ENCODE measurements around the gene CTNND2. TPM values are rescaled to one million over a fixed set of nuclear protein-coding genes. Genes with fewer than 3 reads are reported as not detected.

Gene CTNND2
- total and polyA plus RNA-seq, 10 of the 15 experiments (the other 5 are each of a cell fraction or from before 2014, with no cell fraction given), result 0.02 to 0.16 (median 0.04) TPM; not detected in 7

GRCh38 chr5:11869203-11869602 is 35.0 kb downstream of the CTNND2 start:
- in situ Hi-C loops (cut with MboI) (no loop called here), intact Hi-C loops (cut with micrococcal nuclease; ENCODE audit: unreplicated experiment) (no loop called here)
- FAIRE-seq (no peak), DNase-seq (ENCODE audit: low read depth, low spot score) (no peak), ATAC-seq (no peak)
- Histone ChIP-seq H3K27ac (ENCODE audit: control insufficient read depth, insufficient read depth) (no peak overlapping the region), H3K79me2 (ENCODE audit: control insufficient read depth, insufficient read depth, low read length) (no peaks in the 10 kb centered on the region), H3K9ac (ENCODE audit: control insufficient read depth, insufficient read depth, low read length) (no peak overlapping the region), H3K4me3 (no peak overlapping the region), H3K9me3 (replicated peaks; ENCODE audit: control insufficient read depth, insufficient read depth, low read length) (no peaks in the 10 kb centered on the region), H3K4me1 (ENCODE audit: control insufficient read depth, insufficient read depth, low read length) (no peaks in the 10 kb centered on the region), H3K36me3 (ENCODE audit: control insufficient read depth in 2 of 2, insufficient read depth in 2 of 2, low read length in 1 of 2) (no peaks in the 10 kb centered on the region), H4K20me1 (ENCODE audit: control insufficient read depth, insufficient read depth) (no peaks in the 10 kb centered on the region), H3K27me3 (replicated peaks in 1 of 2; ENCODE audit: control insufficient read depth in 2 of 2, insufficient read depth in 2 of 2, low read length in 1 of 2) (no peaks in the 10 kb centered on the region), H2AFZ (ENCODE audit: control insufficient read depth, low read depth, low read length) (no peak overlapping the region), H3K4me2 (ENCODE audit: control insufficient read depth, insufficient read depth) (no peak overlapping the region)
- ChIA-PET POLR2A (no interaction called here), RAD21 (ENCODE audit: unreplicated experiment) (no interaction called here), CTCF (no interaction called here), SMC1A (ENCODE audit: uncharacterized antibody, unreplicated experiment) (no interaction called here)
- TF ChIP-seq NBN (IDR thresholded peaks at IDR 0.05), result no peak
- no peak for TF ChIP-seq MEF2B (IDR thresholded peaks at IDR 0.05; ENCODE audit: partially characterized antibody, poor library complexity, severe bottlenecking)
- no peak for TF ChIP-seq ZBTB11 (CRISPR knock-in tag; IDR thresholded peaks at IDR 0.05)
- BruUV-seq (replicated peaks), result no TSS peak
- WGBS (ENCODE audit: insufficient coverage, insufficient replicate concordance, low lambda C conversion rate, missing lambda C conversion rate), result 0% methylated on average over 1 of the region's 1 CpG

- no TSS peak for BruUV-seq (replicated peaks)
- Histone ChIP-seq H3K79me2 (ENCODE audit: control insufficient read depth, insufficient read depth, low read length) (no peaks in the 10 kb centered on the region), H3K4me3 (no peak overlapping the region), H4K20me1 (ENCODE audit: control insufficient read depth, insufficient read depth) (no peaks in the 10 kb centered on the region), H2AFZ (ENCODE audit: control insufficient read depth, low read depth, low read length) (no peak overlapping the region), H3K4me2 (ENCODE audit: control insufficient read depth, insufficient read depth) (no peak overlapping the region), H3K4me1 (ENCODE audit: control insufficient read depth, insufficient read depth, low read length) (no peaks in the 10 kb centered on the region), H3K9ac (ENCODE audit: control insufficient read depth, insufficient read depth, low read length) (no peak overlapping the region), H3K27ac (ENCODE audit: control insufficient read depth, insufficient read depth) (no peak overlapping the region), H3K36me3 (ENCODE audit: control insufficient read depth in 2 of 2, insufficient read depth in 2 of 2, low read length in 1 of 2) (no peaks in the 10 kb centered on the region), H3K9me3 (replicated peaks; ENCODE audit: control insufficient read depth, insufficient read depth, low read length) (no peaks in the 10 kb centered on the region), H3K27me3 (replicated peaks in 1 of 2; ENCODE audit: control insufficient read depth in 2 of 2, insufficient read depth in 2 of 2, low read length in 1 of 2) (no peaks in the 10 kb centered on the region)
- ChIA-PET CTCF (no interaction called here), RAD21 (ENCODE audit: unreplicated experiment) (no interaction called here), POLR2A (no interaction called here), SMC1A (ENCODE audit: uncharacterized antibody, unreplicated experiment) (no interaction called here)
- no peak for FAIRE-seq
- intact Hi-C loops (cut with micrococcal nuclease; ENCODE audit: unreplicated experiment), result no loop called here
- DNase-seq (ENCODE audit: low read depth, low spot score), result no peak
- whole genome bisulfite sequencing (ENCODE audit: insufficient coverage, insufficient replicate concordance, low lambda C conversion rate, missing lambda C conversion rate), result 17% methylated on average over 10 of the region's 10 CpGs
- no peak for ATAC-seq
- in situ Hi-C loops (cut with MboI), result no loop called here
- no peak for TF ChIP-seq ETV6 (conservative IDR thresholded peaks at IDR 0.05 in 1 of 2, IDR thresholded peaks at IDR 0.05 in 1 of 2; ENCODE audit: borderline replicate concordance in 1 of 2, low read depth in 1 of 2)
- no peak for TF ChIP-seq SMARCA5 (IDR thresholded peaks at IDR 0.05)
- TF ChIP-seq BACH1 (IDR thresholded peaks at IDR 0.05; ENCODE audit: borderline replicate concordance), result no peak
- no peak for TF ChIP-seq STAT3 (IDR thresholded peaks at IDR 0.05; ENCODE audit: low read depth, low read length)
- no peak for TF ChIP-seq CHD4 (IDR thresholded peaks at IDR 0.05)
Measured at GRCh38 chr5:11863911-11864310, 40.3 kb downstream of the CTNND2 start.

Measured in GM12878 (cell line).